ENCODE results near the gene LRPAP1.

Gene LRPAP1

GRCh38 chr4:3496021-3496420 lies 36.2 kb downstream of the LRPAP1 start:
- H3K27me3 ChIP-seq (ENCODE audit: insufficient read depth, low read length), result no peaks in the 10 kb centered on the region
- H3K4me2 ChIP-seq (ENCODE audit: low read length), result no peak overlapping the region
- H3K27ac ChIP-seq (ENCODE audit: low read depth, low read length, poor library complexity, severe bottlenecking), result no peak overlapping the region

GRCh38 chr4:3495204-3495975 lies 36.8 kb downstream of the LRPAP1 start:
- H3K27ac ChIP-seq (ENCODE audit: low read depth, low read length, poor library complexity, severe bottlenecking), result no peak overlapping the region
- no peaks in the 10 kb centered on the region for H3K9me2 ChIP-seq (ENCODE audit: low read depth, low read length)
- H3K79me2 ChIP-seq (ENCODE audit: insufficient read depth, low read length), result no peaks in the 10 kb centered on the region
- no peaks in the 10 kb centered on the region for H3K36me3 ChIP-seq (ENCODE audit: insufficient read depth, low read length)
- H3K9ac ChIP-seq (ENCODE audit: low read length), result no peak overlapping the region
- TF ChIP-seq EZH2 (IDR thresholded peaks at IDR 0.05; ENCODE audit: borderline replicate concordance, low read length) (no peak), CTCF (IDR thresholded peaks at IDR 0.05; ENCODE audit: low read length) (no peak)
- no peaks in the 10 kb centered on the region for H3K4me1 ChIP-seq (ENCODE audit: insufficient read depth, low read length, severe bottlenecking)
- H3K4me3 ChIP-seq (ENCODE audit: low read depth, low read length, poor library complexity, severe bottlenecking), result no peak overlapping the region
- H3K4me2 ChIP-seq (ENCODE audit: low read length), result no peak overlapping the region
- no peak overlapping the region for H2AFZ ChIP-seq (ENCODE audit: low read length)
- no peaks in the 10 kb centered on the region for H4K20me1 ChIP-seq (ENCODE audit: insufficient read depth, low read length)
- H3K27me3 ChIP-seq (ENCODE audit: insufficient read depth, low read length), result no peaks in the 10 kb centered on the region
- H3K9me3 ChIP-seq (ENCODE audit: low read length), result no peaks in the 10 kb centered on the region
- no peaks in the 10 kb centered on the region for H3F3A ChIP-seq (ENCODE audit: insufficient read depth, low read length)

More at GRCh38 chr4:3496021-3496420, 36.2 kb downstream of the LRPAP1 start:
- H3K9me3 ChIP-seq (ENCODE audit: low read length), result no peaks in the 10 kb centered on the region
- no peaks in the 10 kb centered on the region for H3F3A ChIP-seq (ENCODE audit: insufficient read depth, low read length)
- H3K9me2 ChIP-seq (ENCODE audit: low read depth, low read length), result no peaks in the 10 kb centered on the region
- no peaks in the 10 kb centered on the region for H3K4me1 ChIP-seq (ENCODE audit: insufficient read depth, low read length, severe bottlenecking)
- H3K36me3 ChIP-seq (ENCODE audit: insufficient read depth, low read length), result no peaks in the 10 kb centered on the region
- H3K9ac ChIP-seq (ENCODE audit: low read length), result no peak overlapping the region
- no peaks in the 10 kb centered on the region for H4K20me1 ChIP-seq (ENCODE audit: insufficient read depth, low read length)
- TF ChIP-seq CTCF (IDR thresholded peaks at IDR 0.05; ENCODE audit: low read length), result no peak
- TF ChIP-seq EZH2 (IDR thresholded peaks at IDR 0.05; ENCODE audit: borderline replicate concordance, low read length), result no peak
- no peaks in the 10 kb centered on the region for H3K79me2 ChIP-seq (ENCODE audit: insufficient read depth, low read length)
- no peak overlapping the region for H3K4me3 ChIP-seq (ENCODE audit: low read depth, low read length, poor library complexity, severe bottlenecking)
- H2AFZ ChIP-seq (ENCODE audit: low read length), result no peak overlapping the region

GRCh38 chr4:3494462-3494871 lies 37.8 kb downstream of the LRPAP1 start:
- Histone ChIP-seq H4K20me1 (ENCODE audit: insufficient read depth, low read length) (no peaks in the 10 kb centered on the region), H3K9me3 (ENCODE audit: low read length) (no peaks in the 10 kb centered on the region), H3K4me1 (ENCODE audit: insufficient read depth, low read length, severe bottlenecking) (no peaks in the 10 kb centered on the region), H3K27ac (ENCODE audit: low read depth, low read length, poor library complexity, severe bottlenecking) (no peak overlapping the region), H3F3A (ENCODE audit: insufficient read depth, low read length) (no peaks in the 10 kb centered on the region), H2AFZ (ENCODE audit: low read length) (no peak overlapping the region), H3K4me3 (ENCODE audit: low read depth, low read length, poor library complexity, severe bottlenecking) (no peak overlapping the region), H3K9me2 (ENCODE audit: low read depth, low read length) (no peaks in the 10 kb centered on the region), H3K79me2 (ENCODE audit: insufficient read depth, low read length) (no peaks in the 10 kb centered on the region), H3K4me2 (ENCODE audit: low read length) (no peak overlapping the region), H3K27me3 (ENCODE audit: insufficient read depth, low read length) (no peaks in the 10 kb centered on the region), H3K9ac (ENCODE audit: low read length) (no peak overlapping the region), H3K36me3 (ENCODE audit: insufficient read depth, low read length) (no peaks in the 10 kb centered on the region)
- no peak for TF ChIP-seq CTCF (IDR thresholded peaks at IDR 0.05; ENCODE audit: low read length)
- TF ChIP-seq EZH2 (IDR thresholded peaks at IDR 0.05; ENCODE audit: borderline replicate concordance, low read length), result no peak

Measured in OCI-LY1 (cell line).